Mucosa of descending colon (tissue), 3 donors: ENCODE data around the gene MFSD2B. TPM values are rescaled to one million over a fixed set of nuclear protein-coding genes. Genes with fewer than 3 reads are reported as not detected.

Source experiments
- ATAC-seq: fragments of 200-7000 bp; cut with Tn5 transposase; one replicate; pipeline ENCODE4 v1.9.1; 2020; ENCODE audit warnings: mild to moderate bottlenecking, moderate library complexity
- DNase-seq, 3 donors: peaks; one replicate each; pipeline ENCODE4 v3.0.0-alpha.2; 2020
- H3K36me3 ChIP-seq: fragments of 200-600 bp; one replicate; pipeline ENCODE4 v1.8.0; 2021; ENCODE audit warnings: low read depth, mild to moderate bottlenecking
- H3K4me1 ChIP-seq: fragments of 200-600 bp; one replicate; pipeline ENCODE4 v1.8.0; 2021; ENCODE audit warnings: low read depth, mild to moderate bottlenecking
- H3K4me3 ChIP-seq: fragments of 200-600 bp; one replicate; pipeline ENCODE4 v1.8.0; 2021; ENCODE audit warnings: mild to moderate bottlenecking
- H3K9me3 ChIP-seq: fragments of 200-600 bp; one replicate; pipeline ENCODE4 v1.8.0; 2021; ENCODE audit warnings: mild to moderate bottlenecking
- intact Hi-C, 2 donors: fragments of 100-400 bp; cut with DNase I in 1 of 2; cut with micrococcal nuclease in 1 of 2; formaldehyde crosslinking; loops; one replicate each; pipeline versions ENCODE4 v1.11.0 to v1.11.1; 2022; cut with DNase I, micrococcal nuclease
- total RNA-seq, 3 donors: library from RNA; stranded (reverse); fragmentation: NEBNext Ultra II Directional in 2 of 3; extraction: Animal tissue kit (Norgen Biotek cat#: 25700) in 2 of 3; gene quantifications; one replicate each; pipeline versions ENCODE4 v1.2.1 to v1.2.4, GENCODE V29; 2021 to 2023
- TF ChIP-seq, protein P1 (sequence below): fragments of 200-600 bp; IDR thresholded peaks from one replicate; pipeline ENCODE4 v1.8.0; 2022; ENCODE audit warnings: antibody characterized with exemption, mild to moderate bottlenecking
- donor health status: DM: no; HTN: no; CAD: no; lungs with moderate emphysema.
- donor health status: DM: no; HTN: no; CAD: no.
- donor health status: DM: no; HTN: yes; CAD: no.

The MFSD2B gene
- total RNA-seq, 3 donors from 2014 or later = 0.19 to 0.89 (median 0.20) TPM

DNA sequence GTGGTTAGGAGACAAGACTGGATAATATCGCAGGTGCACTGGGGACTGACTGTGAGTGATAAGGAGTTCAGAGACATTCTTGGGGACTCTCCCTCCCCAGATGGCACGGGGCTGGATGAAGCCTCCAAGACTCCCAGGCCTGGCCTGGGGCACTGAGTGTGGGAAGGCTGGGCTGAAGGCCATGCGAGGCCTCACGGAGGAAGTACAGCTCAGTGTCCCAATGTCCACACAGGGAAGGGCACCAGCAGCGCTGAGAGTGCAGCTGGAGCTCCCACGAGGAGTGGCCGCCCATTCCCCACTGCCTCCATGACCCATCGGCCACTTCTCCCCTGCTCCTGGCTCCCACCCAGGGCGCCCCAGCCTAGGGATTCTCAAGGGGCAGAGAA lies 6.5 kb downstream of the MFSD2B start:
- no peaks in the 10 kb centered on the region for H3K4me1 ChIP-seq
- TF ChIP-seq, protein P1, sequence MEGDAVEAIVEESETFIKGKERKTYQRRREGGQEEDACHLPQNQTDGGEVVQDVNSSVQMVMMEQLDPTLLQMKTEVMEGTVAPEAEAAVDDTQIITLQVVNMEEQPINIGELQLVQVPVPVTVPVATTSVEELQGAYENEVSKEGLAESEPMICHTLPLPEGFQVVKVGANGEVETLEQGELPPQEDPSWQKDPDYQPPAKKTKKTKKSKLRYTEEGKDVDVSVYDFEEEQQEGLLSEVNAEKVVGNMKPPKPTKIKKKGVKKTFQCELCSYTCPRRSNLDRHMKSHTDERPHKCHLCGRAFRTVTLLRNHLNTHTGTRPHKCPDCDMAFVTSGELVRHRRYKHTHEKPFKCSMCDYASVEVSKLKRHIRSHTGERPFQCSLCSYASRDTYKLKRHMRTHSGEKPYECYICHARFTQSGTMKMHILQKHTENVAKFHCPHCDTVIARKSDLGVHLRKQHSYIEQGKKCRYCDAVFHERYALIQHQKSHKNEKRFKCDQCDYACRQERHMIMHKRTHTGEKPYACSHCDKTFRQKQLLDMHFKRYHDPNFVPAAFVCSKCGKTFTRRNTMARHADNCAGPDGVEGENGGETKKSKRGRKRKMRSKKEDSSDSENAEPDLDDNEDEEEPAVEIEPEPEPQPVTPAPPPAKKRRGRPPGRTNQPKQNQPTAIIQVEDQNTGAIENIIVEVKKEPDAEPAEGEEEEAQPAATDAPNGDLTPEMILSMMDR = no peak
- no peak overlapping the region for H3K4me3 ChIP-seq
- intact Hi-C loops = no loop called here
- H3K36me3 ChIP-seq = no peaks in the 10 kb centered on the region
- H3K9me3 ChIP-seq = no peaks in the 10 kb centered on the region
- DNase-seq (no peak), ATAC-seq (no peak)

DNA sequence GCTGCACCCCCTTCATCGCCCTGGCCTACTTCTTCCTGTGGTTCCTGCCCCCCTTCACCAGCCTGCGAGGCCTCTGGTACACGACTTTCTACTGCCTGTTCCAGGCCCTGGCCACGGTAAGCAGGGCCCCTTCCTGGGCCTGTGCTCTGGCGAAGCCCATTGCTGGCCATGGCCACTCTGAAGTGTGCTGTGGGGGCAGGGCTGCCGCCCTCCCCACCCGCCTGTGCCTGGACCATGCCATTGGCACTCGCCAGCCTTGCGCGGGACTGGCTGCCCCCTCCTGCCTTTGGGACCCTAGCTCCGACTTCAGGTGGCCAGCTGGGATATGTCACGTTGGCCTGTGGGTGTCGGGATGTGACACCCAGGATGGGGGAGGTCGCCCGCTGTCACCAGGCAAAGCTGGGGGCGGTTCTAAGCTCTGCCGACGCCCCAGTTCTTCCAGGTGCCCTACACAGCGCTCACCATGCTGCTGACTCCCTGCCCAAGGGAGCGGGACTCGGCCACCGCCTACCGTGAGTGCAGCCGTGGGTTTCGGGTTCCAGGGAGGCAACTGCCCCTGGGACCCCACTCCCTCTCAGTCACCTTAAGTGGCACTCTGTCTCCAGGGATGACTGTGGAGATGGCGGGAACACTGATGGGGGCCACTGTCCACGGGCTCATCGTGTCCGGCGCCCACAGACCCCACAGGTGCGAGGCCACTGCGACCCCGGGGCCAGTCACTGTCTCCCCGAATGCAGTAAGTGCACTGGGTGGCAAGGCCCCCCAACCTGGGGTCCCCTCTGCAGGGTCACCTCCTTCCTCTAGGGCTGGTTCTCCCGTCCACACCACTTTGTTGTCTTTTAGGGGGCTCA lies 7.2 kb downstream of the MFSD2B start:
- H3K36me3 ChIP-seq = no peaks in the 10 kb centered on the region
- intact Hi-C loops = no loop called here
- no peaks in the 10 kb centered on the region for H3K9me3 ChIP-seq
- no peak for ATAC-seq
- DNase-seq = no peak
- TF ChIP-seq, protein P1 = no peak
- H3K4me3 ChIP-seq = no peak overlapping the region
- no peaks in the 10 kb centered on the region for H3K4me1 ChIP-seq

DNA sequence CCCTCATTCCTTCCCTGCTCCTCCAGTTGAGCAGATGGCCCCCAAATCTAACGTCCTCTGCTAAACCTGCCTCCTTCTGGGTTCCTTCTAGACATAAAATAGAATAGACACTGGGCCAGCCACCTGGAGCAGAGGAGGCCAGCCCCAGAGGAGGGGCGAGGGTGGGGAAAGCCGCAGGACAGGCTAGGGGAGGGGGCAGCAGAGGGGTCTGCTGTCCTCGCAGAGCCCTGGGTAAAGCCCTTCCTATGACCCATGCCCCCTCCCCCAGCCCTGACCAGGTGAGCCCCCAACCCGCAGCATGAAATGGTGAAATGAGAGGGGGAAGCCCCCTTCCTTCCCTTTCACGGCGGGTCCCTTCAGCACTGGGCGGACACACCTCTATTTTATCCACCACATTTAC lies 7.8 kb downstream of the MFSD2B start:
- ATAC-seq = no peak
- H3K36me3 ChIP-seq = no peaks in the 10 kb centered on the region
- DNase-seq = no peak
- H3K4me3 ChIP-seq = no peak overlapping the region
- TF ChIP-seq, protein P1 = no peak
- H3K9me3 ChIP-seq = no peaks in the 10 kb centered on the region
- no peaks in the 10 kb centered on the region for H3K4me1 ChIP-seq
- intact Hi-C loops = no loop called here

DNA sequence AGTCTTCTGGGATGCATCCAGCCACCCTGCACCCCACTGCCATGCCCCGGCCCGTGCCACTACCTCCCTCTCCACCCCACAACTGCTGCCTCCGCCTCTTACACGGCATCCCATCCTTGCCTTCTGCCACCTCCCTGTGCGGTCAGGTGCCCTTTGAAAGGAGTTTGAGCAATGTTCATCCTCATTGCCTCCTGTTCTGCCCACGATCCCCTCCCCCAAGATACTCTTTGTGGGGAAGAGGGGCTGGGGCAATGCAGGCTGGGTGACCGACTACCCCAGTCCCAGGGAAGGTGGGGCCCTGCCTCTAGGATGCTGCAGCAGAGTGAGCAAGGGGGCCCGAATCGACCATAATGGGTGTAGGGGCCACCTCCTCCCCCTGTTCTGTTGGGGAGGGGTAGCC lies 8.4 kb downstream of the MFSD2B start:
- ATAC-seq (no peak), DNase-seq (no peak)
- Histone ChIP-seq H3K36me3 (no peaks in the 10 kb centered on the region), H3K9me3 (no peaks in the 10 kb centered on the region), H3K4me1 (no peaks in the 10 kb centered on the region), H3K4me3 (no peak overlapping the region)
- TF ChIP-seq, protein P1 = no peak
- intact Hi-C loops = no loop called here

DNA sequence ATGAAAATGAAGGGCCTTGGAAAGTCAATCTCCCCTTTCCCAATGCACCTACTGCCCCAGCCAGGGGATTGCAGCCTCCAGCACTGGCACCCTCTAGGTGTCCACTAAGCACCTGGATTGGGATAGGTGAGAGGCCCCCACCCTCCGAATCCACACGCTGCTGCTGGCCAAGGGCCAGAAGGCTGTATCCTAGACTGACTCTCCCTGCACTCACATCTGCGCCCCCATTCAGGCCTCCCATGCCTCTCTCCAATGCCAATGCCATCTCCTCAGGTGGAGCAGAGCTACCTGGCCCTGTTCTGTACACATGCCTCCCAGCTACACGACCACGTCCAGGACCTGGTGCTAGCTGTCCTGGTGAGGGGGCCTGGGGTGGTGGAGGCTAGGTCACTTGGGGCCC lies 9.8 kb downstream of the MFSD2B start:
- Histone ChIP-seq H3K36me3 (no peaks in the 10 kb centered on the region), H3K4me1 (no peaks in the 10 kb centered on the region), H3K9me3 (no peaks in the 10 kb centered on the region), H3K4me3 (no peak overlapping the region)
- ATAC-seq (no peak), DNase-seq (no peak)
- intact Hi-C loops = no loop called here
- TF ChIP-seq, protein P1 = no peak
